ENCODE data around the gene GCNT1. TPM values are rescaled to one million over a fixed set of nuclear protein-coding genes. Genes with fewer than 3 reads are reported as not detected.
"Not testable (repeated sequence)": the region's sequence is repeated elsewhere in the genome, so short reads cannot be mapped to it uniquely, and the experiment has no call there.

GCNT1 gene
- total RNA-seq, 1 donor from 2014 or later, result 9.2 TPM

DNA sequence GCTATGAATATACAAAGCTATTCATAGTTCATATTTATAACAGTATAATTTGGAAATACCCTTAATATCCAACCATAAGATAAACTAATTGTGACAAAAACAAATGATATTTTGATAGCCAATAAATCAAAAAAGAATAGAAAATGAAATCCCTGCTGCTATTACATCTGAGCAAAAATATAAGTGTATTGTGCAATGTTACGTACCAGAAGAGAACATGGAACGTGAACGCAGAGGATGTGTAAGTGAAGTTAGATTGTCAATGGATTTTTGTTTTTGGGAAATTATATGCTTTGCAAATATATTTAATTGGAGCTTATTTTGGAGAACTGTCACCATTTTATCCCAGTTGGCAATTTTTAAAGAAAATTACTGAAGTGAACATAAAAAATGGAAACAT is 15.4 kb downstream of the GCNT1 start:
- intact Hi-C loops (cut with DNase I), result no loop called here
- ATAC-seq (no peak), DNase-seq (ENCODE audit: low spot score) (no peak)

DNA sequence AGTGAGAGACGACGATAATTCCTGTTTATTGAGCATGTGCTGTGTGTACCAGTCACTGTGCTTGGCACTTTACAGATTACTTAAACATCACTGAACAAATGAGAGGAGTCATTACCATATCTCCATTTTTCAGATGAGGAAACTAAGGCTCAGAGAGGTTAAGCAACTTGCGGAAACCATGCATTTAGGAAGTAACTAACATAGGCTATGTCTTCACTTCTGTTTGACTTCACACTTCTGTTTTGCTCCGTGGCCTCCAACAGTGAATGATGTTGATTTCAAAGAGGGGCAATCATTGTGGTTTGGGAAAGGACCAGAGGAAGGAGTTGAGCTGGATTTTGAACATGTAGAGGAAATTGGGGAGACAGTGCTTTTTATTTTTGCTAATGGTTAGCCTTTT is 16.7 kb downstream of the GCNT1 start:
- DNase-seq (ENCODE audit: low spot score), result no peak
- intact Hi-C loops (cut with DNase I), result no loop called here
- ATAC-seq, result no peak

DNA sequence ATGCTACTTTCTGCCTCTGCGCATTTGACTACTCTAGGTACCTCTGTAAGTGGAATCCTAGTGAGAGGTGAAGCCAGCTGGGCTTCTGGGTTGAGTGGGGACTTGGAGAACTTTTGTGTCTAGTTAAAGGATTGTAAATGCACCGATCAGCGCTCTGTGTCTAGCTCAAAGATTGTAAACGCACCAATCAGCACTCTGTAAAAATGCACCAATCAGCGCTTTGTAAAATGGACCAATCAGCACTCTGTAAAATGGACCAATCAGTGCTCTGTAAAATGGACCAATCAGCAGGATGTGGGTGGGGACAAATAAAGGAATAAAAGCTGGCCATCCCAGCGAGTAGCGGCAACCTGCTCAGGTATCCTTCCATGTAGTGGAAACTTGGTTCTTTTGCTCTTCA is 18.8 kb downstream of the GCNT1 start:
- intact Hi-C loops (cut with DNase I); DNase-seq (ENCODE audit: low spot score); ATAC-seq: not testable (repeated sequence)

DNA sequence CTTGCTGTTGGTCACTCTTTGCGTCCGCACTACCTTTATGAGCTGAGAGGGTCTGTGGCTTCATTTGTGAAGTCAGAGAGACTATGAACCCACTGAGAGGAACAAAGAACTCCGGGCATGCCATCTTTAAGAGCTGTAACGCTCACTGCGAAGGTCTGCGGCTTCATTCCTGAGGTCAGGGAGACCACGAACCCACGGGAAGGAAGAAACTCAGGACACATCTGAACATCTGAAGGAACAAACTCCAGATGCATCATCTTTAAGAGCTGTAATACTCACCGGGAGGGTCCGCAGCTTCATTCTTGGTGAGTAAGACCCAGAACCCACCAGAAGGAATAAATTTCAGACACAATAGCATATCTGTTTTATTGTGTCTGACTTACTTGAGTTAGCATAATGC is 19.2 kb downstream of the GCNT1 start:
- ATAC-seq (no peak), DNase-seq (ENCODE audit: low spot score) (no peak)
- intact Hi-C loops (cut with DNase I), result no loop called here

DNA sequence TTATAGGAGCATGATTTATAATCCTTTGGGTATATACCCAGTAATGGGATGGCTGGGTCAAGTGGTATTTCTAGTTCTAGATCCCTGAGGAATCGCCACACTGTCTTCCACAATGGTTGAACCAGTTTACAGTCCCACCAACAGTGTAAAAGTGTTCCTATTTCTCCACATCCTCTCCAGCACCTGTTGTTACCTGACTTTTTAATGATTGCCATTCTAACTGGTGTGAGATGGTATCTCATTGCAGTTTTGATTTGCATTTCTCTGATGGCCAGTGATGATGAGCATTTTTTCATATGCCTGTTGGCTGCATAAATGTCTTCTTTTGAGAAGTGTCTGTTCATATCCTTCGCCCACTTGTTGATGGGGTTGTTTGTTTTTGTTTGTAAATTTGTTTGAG is 20.4 kb downstream of the GCNT1 start:
- DNase-seq (ENCODE audit: low spot score); intact Hi-C loops (cut with DNase I); ATAC-seq: not testable (repeated sequence)

DNA sequence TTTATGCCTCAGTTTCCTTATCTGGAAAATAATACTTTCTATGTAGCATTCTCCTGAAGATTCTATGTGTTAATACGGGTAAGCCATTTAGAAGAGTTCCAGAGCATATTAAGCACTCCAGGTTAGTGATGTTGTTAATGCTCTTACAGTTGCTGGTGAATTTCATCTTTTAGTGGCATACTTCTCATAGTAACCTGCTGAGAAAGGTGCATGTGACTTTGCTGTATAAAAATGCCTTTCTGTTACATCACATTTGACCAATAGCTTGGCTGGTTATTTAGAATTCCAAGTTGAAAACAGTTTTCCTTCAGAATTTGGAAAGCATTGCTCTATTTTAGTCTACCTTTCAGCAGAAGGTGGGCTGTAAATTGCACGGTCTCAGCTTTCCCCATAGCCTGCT is 27.2 kb downstream of the GCNT1 start:
- ATAC-seq (no peak), DNase-seq (ENCODE audit: low spot score) (no peak)
- intact Hi-C loops (cut with DNase I), result no loop called here

DNA sequence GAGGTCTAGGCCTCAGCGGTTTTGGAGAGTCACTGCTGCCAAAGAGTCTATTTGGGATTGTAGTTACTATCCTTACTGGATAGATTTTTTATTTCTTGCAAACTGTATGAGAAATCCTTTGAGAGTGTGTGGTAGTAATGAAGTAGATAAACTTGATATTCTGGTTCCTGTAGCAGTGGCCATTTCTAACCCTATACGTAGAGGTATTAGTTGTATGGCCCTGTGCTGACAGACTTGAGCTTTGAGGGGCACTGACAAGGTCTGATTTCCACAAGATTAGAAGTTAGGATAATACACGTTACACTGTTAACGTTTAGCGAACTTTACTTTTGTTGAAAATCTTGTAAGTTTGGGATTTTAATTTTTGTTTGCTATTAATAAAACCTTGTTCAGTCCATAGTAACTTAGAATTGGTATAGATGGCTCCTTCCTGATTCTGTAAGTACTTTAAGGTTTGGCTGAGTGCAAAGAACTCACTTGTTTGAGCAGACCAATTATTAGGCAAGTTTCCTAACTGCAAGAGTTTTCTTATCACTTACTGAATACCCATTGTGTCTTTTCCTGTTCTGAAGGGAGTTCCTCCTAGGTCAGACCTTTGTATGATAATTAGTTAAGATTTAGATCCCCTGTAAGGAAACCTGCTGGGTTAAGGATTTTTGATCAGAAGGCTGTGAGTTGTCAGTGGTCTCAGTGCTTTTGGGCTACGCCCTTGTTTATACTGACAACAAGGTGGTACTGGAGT is 31.4 kb downstream of the GCNT1 start:
- ATAC-seq, result no peak
- intact Hi-C loops (cut with DNase I), result loop anchor here (5.0 kb wide), 1 partner anchor 1463 kb away; the partner anchor contains the start of gene CARNMT1
- no peak for DNase-seq (ENCODE audit: low spot score)

DNA sequence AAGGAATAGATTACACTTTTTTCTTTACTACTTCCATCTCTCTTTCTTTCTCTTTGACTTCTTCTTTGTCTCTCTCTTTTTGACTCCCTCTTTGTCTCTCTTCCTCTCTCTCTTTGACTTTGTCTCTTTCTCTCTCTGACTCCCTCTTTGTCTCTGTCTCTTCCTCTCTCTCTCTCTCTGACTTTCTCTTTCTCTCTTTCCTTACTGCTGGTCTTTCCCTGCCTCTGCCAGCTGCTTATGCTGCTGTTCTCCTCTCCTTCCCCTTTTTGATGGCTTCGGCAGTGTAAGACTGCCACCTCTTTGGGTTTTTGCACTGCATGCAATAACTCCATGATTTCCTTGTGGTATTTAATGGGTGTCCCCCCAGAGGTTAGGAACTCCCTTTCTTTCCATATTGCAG is 32.1 kb downstream of the GCNT1 start:
- ATAC-seq, result not testable (repeated sequence)
- intact Hi-C loops (cut with DNase I), result loop anchor here (5.0 kb wide), 1 partner anchor 1464 kb away; the partner anchor contains the start of gene CARNMT1

DNA sequence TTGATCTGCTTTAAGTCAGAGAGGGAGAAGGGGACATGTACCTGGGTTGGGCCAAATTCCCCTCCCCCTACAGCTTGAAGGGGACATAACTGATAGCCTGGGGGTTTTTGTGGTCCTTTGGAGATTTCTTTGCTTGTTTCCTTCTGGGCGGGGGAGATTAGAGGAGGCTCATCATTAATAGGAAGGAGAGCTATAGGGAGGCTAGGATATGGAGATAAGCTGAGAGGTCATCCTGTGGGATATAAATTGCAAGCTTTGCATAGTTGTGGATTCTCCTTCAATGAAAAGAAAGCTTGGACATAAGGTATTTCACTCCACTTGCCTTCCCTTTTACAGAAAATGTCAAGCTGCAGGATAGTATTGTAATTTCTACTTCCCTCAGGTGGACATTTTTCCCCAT is 34.5 kb downstream of the GCNT1 start:
- not testable (repeated sequence) for DNase-seq (ENCODE audit: low spot score); ATAC-seq
- intact Hi-C loops (cut with DNase I), result loop anchor here (5.0 kb wide), 1 partner anchor 1466 kb away; the partner anchor contains the start of gene CARNMT1

More for the DNA sequence above, 32.1 kb downstream of the GCNT1 start:
- not testable (repeated sequence) for DNase-seq (ENCODE audit: low spot score)

DNA sequence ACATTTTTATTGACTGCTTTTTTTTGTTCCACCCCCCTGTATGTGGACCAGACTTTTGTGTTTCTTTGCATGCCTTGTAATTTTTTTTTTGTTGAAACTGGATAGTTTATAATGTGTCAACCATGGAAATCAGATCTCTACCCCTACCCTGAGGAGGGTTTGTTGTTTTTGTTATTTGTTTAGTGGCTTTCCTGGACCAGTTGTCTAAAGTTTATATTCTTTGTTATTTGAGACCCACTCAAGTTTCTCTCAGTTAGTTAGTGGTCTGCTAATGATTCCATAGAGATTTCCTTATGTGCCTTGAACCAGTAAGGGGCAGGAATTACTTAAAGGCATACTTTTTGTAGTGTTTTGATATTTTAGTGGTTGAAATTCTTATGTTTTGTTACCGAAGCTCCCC is 41.1 kb downstream of the GCNT1 start:
- ATAC-seq, result no peak

DNA sequence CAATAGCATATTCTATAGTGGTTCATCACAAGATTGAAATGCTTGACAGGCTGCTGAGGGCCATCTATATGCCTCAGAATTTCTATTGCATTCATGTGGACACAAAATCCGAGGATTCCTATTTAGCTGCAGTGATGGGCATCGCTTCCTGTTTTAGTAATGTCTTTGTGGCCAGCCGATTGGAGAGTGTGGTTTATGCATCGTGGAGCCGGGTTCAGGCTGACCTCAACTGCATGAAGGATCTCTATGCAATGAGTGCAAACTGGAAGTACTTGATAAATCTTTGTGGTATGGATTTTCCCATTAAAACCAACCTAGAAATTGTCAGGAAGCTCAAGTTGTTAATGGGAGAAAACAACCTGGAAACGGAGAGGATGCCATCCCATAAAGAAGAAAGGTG is 43.8 kb downstream of the GCNT1 start:
- intact Hi-C loops (cut with DNase I), result no loop called here
- no peak for ATAC-seq
- no peak for DNase-seq (ENCODE audit: low spot score)

More for the DNA sequence above, 41.1 kb downstream of the GCNT1 start:
- intact Hi-C loops (cut with DNase I), result no loop called here
- DNase-seq (ENCODE audit: low spot score), result no peak

DNA sequence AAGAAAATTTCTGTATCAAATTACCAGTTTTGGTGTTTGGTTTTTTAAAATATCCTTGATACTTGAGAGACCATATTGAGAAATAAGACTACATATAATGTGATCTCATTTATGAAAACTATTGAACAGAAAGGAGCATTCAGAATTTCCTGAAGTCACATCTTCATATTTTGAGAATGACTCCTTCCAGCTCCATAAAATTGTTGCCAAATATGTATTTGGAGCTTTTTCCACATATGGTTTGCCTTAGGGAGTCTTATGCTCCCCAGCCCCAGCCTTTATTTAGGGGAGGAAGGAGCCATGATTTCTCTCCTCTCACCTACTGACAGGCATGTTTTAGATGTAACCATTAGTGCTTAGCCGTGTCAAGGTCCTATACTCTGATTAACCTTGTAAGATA is 51.1 kb downstream of the GCNT1 start:
- DNase-seq (ENCODE audit: low spot score) (no peak), ATAC-seq (no peak)
- intact Hi-C loops (cut with DNase I), result no loop called here

DNA sequence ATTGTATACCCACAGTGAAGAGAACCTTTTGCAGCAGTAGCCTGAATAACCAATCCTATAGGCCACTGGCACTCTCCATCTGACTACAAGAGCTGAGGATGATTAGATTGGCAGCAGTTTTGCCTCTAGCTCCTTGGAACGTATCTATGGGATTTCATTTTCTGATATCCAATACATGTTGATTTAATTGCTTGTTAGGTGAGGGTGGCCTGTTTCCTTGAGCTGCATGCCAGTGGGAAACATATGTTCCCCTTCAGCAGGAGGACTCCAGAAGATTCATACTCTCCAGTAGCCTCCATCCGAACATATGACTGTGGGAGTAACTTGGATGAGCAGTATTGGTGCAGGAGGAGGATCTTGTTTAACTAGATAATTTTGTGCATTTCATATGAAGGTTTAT is 51.5 kb downstream of the GCNT1 start:
- intact Hi-C loops (cut with DNase I), result no loop called here
- ATAC-seq (no peak), DNase-seq (ENCODE audit: low spot score) (no peak)

DNA sequence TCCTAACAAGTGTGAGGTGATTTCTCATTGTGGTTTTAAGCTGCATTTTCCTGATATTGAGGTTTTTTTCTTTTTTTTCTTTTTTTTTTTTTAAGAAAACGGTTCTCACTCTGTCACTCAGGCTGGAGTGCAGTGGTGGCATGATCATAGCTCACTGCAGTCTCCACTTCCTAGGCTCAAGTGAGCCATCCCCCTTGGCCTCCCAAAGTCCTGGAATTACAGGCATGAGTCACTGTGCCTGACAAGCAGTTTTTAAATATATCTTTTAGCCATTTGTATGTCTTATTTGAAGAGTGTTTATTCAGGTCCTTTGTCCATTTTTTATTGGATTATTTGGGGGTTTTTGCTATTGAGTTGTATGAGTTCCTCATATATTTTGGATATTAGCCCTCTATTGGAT is 53.8 kb downstream of the GCNT1 start:
- DNase-seq (ENCODE audit: low spot score), result no peak
- no peak for ATAC-seq
- intact Hi-C loops (cut with DNase I), result no loop called here

DNA sequence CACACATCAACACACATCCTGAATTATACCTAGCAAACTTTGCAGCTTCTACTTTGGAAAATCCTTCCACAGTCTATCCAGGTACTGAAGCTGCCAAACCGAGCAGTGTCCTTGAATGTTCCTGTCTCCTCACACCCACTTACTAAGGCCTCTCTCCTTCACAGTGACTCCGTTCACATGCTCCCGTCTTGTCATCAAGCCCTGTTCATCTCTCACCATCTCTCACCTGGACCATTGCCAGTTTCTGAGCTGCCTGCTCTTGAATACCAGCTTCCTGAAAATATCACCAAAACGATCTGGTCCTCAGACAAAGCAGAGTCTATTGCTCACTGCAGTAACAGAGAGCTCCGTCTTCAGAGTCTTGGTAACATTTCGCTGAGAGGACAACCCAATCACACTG is 57.4 kb downstream of the GCNT1 start:
- intact Hi-C loops (cut with DNase I), result no loop called here
- no peak for DNase-seq (ENCODE audit: low spot score)
- no peak for ATAC-seq

DNA sequence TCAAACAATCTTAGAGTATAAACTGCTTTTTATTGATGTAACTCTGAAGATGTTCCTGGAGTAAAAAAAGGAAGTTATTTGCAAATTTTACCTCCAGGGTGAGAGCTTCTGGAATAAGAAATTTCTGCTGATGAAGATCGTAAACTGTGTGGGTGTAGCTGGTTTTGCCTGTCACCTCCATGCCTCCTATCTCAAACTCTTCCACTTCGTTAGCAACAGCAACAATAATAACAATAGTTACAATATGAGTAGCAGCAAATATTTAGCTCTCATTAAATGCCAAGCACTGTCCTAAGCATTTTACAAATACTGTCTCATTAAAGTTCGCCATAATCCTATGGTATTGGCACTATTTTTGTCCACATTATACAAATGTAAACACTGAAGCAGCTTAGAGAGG is 57.9 kb downstream of the GCNT1 start:
- ATAC-seq, result no peak
- no peak for DNase-seq (ENCODE audit: low spot score)
- intact Hi-C loops (cut with DNase I), result no loop called here

DNA sequence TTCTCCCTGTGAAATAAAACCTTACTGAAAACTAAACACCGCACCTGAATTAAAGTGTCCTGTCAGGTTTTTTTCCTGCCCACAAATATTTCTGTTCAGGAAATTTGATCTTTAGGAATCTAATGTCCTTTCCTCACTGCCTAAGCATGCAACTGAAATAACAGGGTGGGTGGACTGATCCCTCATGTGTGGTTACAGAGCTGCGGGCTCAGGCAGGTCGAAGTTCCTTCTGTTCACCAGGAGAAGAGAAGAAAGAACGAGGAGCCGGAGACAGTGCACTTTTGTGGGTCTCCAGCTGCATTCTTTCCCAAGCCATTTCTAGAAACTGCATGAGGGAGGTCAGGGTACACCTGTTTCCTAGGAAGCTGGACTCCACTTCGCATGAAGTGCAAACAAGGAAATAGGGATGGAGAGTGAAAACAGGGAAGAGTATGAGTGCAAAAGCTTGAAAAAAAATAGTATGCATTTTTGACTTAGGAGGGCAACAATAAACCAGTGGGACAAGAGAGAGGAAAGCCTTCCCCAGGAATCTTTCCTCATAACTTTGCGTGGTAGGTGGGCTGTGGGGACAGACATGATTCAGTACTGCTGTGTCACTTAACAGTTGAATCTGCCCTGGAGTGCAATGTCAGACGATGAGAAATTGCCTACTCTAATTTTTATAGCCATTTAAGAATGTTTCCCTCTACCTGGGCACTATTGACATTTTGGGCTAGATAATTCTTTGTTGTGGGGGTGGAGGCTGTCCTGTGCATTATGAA is 60.3 kb downstream of the GCNT1 start:
- intact Hi-C loops (cut with DNase I), result no loop called here
- ATAC-seq (no peak), DNase-seq (ENCODE audit: low spot score) (no peak)

DNA sequence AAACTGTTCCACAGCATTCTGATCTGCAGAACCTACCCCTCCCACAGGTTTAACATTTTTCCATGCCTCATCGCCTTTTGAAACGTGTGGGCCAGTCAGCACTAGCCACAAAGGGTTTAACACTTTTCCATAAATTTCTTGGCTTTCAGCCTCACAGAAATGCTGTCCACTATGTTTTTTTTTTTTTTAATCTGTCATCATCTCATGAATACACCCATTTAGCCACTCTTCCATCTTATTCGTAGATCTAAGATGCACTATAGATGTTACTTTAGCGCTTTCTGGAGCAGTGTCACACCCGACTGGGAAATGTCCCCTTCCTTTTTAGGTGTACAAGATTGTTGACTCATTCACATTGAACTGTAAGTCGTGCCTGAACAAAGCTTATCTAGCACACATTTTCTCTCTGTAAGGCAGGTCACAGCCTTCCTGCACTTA is 62.3 kb downstream of the GCNT1 start:
- ATAC-seq (no peak), DNase-seq (ENCODE audit: low spot score) (no peak)
- intact Hi-C loops (cut with DNase I), result no loop called here

DNA sequence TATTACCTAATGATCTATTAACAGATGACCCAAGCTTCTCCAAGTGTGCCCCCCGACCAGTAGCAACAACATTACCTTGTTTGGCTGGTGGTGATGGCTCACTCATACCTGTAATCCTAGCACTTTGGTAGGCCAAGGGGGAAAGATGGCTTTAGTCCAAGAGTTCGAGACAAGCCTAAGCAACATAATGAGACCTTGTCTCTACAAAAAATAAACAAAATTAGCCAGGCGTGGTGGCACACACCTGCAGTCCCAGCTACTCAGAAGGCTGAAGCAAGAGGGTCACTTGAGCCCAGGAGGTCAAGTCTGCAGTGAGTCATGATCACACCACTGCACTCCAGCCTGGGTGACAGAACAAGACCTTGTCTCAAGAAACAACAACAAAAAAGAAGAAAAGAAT is 62.9 kb downstream of the GCNT1 start:
- intact Hi-C loops (cut with DNase I), result no loop called here
- ATAC-seq (no peak), DNase-seq (ENCODE audit: low spot score) (no peak)

DNA sequence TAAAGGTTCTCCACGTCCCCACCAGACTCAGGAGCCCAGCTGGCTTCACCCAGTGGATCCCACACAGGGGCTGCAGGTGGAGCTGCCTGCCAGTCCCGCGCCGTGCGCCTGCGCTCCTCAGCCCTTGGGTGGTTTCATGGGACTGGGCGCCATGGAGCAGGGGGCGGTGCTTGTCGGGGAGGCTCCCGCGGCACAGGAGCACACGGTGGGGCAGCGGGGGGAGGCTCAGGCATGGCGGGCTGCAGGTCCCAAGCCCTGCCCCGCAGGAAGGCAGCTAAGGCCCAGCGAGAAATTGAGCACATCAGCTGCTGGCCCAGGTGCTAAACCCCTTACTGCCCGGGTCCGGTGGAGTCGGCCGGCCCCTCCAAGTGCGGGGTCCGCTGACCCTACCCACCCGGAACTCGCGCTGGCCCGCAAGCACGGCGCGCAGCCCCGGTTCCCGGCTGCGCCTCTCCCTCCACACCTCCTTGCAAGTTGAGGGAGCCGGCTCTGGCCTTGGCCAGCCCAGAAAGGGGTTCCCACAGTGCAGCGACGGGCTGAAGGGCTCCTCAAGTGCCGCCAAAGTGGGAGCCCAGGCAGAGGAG is 64.7 kb downstream of the GCNT1 start:
- intact Hi-C loops (cut with DNase I); ATAC-seq; DNase-seq (ENCODE audit: low spot score): not testable (repeated sequence)
